ENCODE data around the gene MIER2.

DNA sequence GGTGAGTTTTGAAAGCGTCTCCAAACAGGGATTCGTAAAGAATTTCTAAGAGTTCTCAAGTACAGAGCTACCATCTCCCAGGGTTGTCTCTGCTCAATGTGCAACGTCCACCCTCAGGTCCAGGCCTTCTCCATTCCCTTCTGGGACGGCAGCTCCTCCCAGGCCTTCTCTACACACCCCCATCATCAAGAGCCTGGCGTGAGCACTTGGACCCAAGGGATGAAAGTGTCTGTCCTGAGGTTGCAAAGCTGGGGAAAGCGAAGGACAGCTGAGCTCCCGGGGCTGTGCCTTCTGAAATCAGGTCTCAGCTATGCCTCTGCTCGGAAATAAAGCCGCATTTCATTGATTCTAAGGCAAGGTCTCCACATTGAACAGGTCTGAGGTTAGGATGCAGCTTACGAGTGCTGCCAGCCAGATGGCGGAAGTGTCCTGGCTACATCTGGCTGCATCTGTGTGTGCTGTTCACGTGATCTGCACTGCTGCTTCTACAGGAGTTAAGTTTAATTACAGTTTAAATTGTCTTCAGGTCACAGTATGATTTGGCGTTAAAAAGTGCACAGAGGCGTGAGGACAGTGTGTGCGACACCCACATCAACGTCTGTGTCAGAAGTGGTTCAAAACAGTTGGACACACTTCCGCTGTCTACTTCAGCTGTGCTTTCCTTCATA is 27.0 kb upstream of the MIER2 start:
- TF ChIP-seq POLR2A (IDR thresholded peaks at IDR 0.05): no peak
- TF ChIP-seq, protein P1, sequence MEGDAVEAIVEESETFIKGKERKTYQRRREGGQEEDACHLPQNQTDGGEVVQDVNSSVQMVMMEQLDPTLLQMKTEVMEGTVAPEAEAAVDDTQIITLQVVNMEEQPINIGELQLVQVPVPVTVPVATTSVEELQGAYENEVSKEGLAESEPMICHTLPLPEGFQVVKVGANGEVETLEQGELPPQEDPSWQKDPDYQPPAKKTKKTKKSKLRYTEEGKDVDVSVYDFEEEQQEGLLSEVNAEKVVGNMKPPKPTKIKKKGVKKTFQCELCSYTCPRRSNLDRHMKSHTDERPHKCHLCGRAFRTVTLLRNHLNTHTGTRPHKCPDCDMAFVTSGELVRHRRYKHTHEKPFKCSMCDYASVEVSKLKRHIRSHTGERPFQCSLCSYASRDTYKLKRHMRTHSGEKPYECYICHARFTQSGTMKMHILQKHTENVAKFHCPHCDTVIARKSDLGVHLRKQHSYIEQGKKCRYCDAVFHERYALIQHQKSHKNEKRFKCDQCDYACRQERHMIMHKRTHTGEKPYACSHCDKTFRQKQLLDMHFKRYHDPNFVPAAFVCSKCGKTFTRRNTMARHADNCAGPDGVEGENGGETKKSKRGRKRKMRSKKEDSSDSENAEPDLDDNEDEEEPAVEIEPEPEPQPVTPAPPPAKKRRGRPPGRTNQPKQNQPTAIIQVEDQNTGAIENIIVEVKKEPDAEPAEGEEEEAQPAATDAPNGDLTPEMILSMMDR (IDR thresholded peaks at IDR 0.05): no peak

All from vagina (tissue), 2 donors.